Stimulated activated CD4-positive, alpha-beta T cell treated with anti-CD3 and anti-CD28 coated beads, Interleukin-15, amount 100 ng/mL, for 1 hour (primary cell): ENCODE results near the gene CAT.

Experiments
- DNase-seq, 2 donors: peaks; one replicate each; pipeline ENCODE4 v3.0.0-alpha.2; 2020; ENCODE audit warnings: low read depth in 1 of 2, low spot score in 1 of 2

The CAT gene

DNA sequence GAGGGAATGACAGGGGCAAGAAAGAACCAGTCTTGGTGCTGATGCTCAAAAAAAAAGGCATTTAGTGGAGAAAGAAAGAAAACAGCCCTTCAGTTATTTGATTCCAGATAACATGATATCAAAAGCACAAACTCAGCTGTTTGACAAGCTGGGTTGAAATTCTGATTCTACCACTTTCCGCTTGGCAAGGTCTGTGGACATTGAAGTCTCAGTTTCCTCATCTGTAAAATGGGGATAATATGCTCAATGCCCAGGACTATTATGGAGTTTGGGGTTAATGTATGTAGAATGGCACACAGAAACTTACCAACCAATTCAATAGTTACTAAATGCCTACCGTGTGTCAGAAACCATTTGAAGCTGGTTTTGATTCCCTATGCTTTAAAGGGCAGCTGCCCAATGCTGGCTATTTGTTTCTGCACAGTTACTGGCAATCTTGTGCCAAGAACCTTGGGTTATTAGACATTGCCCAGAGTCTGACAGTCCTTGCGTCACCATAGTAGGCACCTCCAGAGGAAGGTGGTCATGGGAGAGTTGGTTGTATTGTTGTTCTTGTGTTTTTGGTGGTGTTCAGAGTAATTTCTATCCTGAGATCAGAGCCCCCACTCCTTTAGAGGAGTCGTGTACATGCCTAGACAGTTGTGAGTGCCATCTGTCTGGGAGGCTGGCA lies 55.3 kb downstream of the CAT start:
- DNase-seq: no peak

DNA sequence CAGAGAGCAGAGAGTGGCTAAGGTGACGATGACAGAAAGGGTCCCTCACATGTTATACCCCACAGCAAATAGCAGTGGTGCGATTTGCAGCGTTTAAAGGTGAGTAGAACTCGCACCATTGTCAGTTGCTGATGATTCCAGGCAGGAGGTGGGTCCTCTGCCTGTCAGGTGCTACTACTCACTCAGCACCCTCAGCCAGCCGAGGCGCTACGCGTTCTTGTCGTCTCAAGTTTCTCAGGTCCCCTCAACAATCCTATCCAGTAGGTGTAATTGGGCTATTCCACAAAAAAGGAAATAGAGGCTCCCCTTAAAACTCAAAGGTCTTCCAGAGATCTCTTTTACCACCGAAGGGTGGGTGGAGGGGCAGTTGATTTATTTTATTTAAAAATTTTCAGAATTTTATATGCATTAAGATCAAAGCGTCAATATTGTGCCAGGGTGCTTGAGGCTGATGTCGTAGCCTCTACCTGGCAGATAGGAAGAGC lies 56.5 kb downstream of the CAT start:
- DNase-seq: no peak

DNA sequence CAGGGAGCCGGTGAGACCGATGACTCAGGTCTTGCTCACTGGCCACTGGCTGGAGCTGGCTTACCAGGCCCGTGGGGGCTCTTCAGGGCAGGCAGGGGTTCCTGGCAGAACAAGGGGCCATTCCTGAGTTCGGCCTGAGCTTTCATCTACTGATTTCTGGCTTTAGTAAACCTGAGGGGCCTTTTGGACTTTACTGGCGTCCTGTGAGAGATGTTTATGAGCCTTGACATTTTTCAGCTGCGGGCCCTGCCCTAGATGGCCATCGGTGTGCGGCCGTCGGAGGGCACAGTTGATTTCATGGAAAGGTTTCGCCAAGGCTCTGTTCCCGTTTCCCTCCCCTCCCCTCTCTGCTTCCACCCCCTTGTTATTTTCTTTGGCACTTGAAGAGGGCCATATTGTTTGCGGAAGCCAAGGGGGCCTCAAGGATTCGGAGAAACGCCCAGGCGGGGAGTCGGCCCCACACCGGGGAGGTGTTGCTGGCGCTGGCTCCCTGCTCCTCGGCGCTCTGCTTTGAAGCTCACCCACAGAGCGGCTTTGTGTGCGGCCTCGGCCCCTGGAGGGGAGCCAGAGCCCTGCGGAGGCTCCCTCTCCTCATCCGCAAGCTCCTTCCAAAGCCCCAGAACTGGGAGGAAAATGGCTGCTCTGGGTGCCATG lies 57.1 kb downstream of the CAT start:
- no peak for DNase-seq

DNA sequence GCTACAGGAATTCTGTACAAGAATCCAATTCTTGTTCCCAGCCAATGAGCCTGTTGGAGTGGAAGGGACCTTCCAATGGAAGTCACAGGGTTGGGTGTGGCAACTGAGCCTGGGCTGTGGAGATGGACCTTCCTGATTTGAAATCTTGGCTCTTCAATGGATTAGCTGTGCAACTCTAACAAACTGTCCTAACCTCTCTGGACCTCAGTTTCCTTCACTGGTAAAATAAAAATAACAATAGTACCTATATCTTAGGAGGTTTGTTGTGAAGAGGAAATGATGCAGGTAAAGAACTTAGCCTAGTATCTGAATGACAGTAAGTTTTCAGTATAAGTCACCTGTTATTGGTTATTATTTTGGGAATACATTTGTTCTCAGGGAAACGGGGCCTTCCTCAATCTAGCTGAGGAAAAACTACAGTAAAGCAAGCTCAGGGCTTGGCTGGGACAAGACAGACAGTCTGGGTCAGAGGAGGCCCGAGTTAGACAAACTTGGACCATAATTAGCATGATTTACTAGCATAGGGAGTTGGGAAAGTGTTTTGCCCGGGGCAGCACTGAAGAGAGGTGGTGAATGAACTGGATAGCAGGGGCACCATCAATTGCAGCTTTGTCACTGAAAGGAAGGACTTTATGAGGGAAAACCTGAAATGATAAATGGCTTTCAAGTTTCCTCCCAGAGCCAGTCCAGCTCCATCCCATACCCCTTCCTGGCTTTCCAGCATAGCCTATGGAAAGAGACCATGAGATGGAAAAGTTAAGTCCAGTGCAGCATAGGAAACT lies 61.2 kb downstream of the CAT start:
- no peak for DNase-seq

DNA sequence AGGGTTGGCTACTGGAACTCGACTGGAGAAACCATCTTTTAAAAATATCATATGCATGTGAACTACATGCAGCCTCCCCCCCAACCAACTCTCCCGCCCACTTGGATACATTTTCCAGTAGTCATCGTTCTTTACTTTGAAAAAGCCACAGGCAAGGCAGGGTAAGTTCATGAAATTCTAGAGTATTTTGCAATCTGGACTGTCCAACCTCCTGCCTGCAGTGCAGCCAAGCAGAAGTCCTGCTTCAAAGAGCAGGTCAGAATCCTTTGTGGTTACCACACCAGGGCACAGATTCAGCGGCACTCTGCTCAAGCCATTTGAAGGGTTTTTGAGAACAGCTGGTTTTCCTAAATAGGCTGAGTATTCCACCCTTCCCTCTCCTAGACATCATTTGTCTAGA lies 62.8 kb downstream of the CAT start:
- no peak for DNase-seq

DNA sequence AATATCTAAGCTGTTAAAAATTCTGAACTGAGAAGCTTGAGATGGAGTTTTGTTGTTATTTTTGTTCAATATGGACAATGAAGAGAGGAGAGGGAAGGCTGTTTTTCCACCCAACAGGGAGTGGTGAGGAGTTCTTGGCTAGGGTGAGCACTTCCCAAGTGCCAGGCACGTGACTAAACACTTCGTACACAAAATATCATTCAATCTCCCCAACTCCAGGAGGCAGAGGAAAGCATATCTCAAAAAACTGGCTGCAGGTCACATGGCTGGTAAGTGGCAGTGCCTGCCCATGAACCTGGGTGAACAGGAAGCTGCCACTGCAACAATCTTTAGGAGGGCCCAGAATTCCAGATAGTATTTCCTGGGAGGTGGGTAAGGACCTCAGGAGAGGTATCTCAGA lies 63.2 kb downstream of the CAT start:
- no peak for DNase-seq

DNA sequence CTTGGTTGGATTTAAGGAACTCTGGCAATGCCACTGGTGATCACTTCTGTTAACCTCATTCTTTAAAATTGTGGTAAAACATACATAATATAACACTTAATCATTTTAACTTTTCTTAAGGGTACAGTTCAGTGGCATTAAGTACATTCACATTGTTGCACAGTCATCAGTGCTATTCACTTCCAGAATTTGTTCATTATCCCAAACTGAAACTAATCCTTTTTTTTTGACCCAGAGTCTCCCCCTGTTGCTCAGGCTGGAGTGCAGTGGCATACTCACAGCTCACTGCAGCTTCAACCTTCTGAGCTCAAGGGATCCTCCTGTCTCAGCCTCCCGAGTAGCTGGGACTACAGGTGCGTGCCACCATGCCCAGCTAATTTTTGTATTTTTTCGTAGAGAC lies 64.2 kb downstream of the CAT start:
- no peak for DNase-seq

DNA sequence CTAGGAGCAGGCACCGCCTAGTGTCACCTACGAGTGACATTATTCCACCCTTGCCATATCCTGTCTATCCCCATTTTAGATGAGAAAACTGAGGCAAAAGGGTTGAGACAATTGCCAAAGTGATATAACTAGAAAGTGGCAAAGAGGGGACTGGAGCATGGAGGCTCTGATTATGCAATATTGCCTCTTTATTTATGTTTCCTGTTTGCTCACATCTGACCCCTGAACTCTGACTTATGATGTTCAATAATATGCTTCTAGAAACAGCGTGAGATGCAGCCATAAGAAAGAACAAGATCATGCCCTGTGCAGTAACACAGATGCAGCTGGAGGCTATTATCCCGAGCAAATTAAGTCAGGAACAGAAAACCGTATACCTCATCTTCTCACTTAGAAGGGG lies 67.1 kb downstream of the CAT start:
- no peak for DNase-seq

DNA sequence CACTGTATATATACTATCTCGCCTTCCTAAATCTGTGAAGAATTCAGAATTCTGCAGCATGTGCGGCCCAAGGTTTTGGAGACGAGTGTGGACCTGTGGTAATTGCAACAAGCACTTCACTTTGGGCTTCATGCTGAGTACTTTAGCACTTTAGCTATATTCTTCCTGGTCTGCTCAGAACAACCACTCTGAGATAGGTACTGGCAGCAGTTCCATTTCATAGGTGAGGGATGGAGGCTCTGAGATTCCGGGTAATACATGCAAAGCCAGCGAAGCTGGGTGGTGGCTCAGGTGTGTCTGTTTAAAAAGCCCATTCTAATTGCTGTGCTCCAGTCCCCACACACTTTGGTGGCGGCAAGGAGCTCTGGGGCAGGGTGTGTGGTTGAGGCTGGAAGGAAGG lies 68.4 kb downstream of the CAT start:
- no peak for DNase-seq

DNA sequence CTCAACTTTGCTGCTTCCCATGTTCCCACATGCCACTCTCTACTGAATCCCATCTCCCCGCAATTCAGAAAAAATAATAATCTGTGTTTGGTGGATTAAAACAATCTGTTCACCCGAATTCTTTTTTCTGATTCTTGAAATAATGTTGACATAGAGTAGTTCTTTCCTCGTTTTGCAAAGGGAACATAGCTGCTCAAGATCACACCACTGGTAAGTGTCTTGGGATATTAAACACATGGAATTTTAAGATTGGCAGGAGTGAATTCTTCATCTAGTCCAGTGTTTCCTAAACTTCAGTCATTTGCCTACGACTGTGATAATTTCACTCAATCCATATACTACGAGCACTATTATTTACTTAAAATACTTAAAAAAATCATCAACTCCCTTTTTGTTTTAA lies 68.9 kb downstream of the CAT start:
- no peak for DNase-seq

DNA sequence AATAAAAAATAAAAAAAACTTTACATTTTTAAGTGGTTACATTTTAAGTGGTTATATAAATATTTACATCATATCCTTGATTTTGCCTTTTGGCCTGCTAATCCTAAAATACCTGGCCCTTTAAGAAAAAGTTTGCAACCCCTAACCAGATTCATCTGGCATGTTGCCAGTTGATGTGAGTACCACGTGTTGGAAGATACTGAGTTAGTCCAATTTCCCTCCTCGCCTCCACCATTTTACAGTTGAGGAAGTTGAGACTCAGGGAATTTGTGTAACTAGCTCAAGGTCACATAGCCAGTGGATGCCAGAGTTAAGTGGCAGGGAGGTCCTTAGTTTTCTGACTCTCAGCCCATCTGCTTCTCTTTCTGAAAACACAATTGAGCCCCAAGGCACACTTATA lies 69.8 kb downstream of the CAT start:
- DNase-seq: no peak

DNA sequence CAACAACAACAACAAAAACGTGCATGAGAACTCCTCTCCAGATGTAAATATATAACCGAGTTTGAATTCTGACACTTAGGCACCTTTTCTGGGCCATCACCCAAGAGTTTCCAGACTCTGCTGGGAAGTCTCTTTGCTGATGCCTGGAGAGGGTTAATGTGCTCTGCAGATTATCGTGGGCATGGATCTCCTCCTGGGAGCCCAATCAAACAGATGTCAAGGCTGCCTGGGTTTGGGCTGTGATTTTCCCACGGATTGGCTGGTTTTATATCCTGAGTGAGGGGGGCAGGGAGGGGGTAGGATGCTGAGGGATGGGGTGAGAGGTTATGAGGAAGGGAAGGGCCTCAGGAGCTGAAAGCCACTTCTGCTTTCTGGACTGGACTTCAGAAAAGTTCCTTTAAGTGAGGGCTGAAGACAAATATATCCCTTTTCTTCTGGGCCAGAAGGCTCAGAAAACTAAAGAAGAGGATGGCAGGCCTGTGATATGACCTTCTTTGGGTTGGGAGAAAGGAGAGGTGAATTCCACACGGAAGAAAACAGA lies 70.7 kb downstream of the CAT start:
- DNase-seq: no peak

DNA sequence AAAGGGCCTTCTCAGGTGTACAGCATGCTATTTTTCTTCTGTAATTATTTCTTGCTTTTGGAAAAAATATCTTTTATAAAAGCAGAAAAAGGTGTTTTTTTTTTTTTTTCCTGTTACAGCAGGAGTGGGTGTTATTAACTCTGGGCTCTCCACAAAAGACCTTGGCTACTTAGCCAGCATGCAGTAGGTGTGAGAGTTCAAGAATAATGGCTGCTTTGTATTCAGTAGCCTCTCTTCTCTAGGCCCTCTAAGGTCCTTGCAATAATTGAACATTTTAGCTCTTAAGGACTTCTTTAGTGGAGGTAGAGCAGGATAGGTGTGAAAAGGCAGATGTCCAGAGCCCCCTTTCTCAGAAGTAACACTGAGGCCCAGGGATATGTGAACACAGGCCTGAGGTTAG lies 71.5 kb downstream of the CAT start:
- no peak for DNase-seq

DNA sequence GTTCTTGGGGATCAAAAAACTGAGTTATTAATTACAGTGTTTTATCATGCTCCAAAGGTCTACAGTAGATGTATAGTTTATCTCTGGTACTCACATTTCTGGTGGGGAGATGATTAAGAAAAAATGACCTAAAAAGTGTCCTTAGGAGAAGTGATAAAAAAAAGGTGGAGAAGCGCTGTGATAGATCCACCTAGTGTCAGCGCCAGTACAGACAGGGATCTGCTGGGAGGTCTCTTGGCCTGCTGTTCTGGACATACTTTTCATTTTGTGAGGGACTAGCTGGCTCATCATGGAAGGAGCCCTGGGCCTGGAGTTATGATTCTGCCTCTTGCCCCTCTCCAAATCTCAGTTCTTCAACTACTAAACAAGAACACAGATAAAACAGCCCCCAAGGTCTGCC lies 71.9 kb downstream of the CAT start:
- DNase-seq: no peak

DNA sequence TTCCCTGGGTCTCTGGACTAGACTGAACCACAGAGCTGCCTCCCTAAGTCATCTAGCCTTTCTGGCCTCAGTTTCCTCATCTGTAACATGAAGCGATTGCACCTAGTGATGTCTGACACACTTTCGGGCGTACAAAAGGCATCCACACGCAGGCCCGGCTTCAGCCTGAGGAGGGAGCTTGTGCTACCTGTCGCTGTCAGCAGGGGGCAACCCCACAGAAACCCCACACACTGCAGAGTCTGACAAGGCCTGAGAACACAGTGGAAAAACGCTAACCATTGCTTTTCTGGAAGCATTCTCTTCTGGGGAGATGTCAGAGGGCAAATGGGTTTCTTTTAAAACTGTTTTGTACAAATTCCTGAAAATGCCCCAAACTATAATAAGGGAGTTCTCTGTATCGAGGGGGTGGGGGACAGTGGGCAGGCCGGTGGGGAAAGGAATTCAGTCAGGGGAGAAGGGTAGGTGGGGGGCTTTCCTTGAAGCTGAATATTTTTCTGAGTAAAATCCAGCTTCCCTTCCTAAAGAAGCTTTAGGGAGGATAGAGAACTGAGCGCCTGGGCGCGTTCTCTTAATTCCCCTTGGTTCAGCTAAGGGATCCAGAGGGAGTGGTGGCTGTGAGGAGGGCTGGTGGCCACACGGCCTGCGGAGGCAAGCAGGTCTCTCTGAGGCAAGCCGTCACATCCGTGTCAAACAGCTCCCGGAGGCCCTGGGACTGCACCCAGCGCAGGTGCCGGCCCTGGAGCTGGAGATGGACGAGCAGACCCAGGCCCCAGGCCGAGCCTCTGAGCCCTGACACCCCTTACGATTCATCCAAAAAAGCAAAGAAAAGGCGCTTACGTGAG lies 74.3 kb downstream of the CAT start:
- DNase-seq: peak in 1 of 2 donors; percentile 25

DNA sequence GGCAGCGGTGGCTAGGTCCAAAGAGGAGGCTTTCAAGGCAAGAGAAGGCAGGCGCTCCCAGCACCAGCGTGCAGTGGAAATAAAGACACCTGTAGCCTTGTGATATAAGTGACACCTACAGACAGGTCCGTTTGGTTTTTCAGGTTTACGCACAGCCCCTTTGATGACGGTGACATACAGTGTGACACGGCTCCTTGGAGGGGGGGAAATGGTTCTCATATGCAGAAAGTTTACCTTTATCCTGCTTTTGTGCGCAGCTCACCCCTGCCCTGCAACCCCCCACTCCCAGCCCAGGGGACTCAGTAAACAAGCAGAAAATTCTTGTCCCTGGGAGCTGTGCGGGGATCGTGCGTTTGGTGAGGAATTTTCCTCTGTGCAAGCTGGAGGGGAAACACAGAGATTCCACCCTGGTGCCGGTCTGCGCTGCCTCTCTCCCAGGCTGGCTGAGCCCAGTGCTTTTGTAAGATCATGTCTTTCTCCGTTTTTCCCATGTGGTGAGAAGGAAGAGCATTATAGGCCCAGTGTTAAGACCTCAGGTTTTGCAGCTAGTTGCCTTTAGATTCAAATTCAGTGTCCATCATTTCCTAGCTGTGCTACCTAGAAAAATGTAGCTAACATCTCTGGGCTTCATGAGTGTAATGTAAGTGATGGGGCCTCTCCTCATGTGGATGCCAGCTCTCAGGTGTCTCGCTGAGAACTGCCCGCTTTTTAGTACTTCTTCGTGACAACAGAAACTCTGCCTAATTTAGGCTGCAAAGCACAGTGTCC lies 75.1 kb downstream of the CAT start, which contains the start of gene ELF5:
Gene ELF5, minus strand, starts transcription at position 113 of the 768 bp plus-strand sequence. CDS start 8,045 bp downstream, outside the sequence.
- DNase-seq: no peak

DNA sequence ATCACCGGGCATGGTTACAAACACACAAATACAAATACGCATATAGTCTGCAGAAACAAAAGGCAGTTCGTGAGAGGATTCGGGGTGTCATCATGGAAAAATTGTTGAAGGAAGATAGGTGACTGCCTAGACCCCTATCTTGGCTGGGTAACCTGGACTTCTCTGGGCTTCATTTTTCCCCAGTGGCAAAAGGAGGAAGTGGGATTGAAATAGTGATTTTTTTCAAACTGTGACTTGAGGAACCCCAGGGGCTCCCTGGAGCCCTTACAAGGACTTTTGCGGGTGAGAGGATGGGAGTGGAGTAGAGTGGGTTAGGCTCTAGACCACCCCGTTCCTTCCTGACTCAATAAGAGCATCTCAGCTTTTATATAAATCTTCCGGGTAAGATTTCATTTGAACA lies 75.9 kb downstream of the CAT start:
- no peak for DNase-seq

DNA sequence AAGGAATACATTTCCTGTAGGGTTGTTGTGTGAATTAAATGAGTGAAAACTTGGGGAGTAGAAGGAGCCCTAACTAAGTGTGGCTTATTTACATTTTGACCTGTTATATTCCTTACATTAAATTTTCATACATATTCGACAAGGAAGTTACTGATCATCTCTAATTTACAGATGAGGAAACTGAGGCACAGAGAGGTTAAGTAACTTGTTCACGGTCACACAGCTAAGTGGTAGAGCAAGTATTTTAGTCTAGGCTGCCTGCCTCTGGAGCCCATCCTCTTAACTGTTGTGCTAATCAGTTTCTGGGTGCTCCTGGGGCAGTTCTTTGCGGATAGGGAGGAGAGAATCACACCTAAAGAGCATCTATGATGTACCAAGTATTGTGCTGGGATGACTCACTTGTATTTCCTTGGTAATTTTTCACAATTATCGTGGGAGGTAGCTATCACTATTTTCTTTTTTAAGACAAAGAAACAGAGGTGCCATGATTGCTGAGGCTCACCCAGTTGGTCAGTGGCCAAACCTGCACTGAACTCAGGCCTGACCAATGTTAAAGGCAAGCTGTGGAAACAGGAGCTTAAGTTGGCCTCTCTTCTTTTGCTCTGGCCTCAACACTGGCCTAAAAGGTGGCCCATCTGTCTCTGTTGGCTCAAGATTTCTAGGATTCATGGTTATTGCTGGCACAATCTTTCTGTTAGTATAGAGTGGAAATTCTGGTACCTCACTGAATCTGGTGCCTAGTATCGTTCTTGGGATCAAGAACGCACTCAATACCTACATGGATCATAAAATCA lies 77.7 kb downstream of the CAT start:
- no peak for DNase-seq

DNA sequence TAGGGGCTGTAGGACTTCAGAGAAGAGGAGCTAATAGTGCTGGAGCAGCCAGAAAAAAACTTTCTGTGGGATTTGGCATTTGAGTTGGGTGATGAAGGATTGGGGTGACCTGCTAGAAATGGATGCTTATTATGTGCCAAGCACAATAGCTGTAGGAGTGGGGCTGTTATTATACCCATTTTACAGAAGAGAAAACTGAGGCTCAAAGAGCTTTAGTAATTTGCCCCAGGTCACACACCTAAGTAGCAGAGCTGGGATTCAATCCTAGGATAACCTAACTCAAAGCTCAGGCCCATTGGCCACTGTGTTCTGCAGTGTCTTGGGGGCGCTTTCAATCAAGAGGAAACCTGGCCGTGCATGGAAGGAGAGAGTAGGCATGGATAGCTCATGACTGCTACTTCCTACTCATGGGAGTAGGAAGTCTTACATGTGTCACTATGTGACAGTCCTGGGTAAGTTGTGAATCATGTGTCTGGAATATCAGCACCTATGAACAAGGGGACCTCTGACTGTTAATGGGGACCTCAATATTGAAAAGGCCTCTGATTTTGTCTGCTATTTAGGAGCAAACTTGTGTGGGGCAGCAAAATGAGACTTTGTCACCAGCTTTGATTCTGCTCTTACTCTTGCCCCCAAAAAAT lies 81.0 kb downstream of the CAT start:
- DNase-seq: no peak
